Stimulated activated naive B cell treated with anti-CD40 and anti-IgM and Interleukin-4, amounts not matched to agents 10 μg/mL and 1 μg/mL and 100 μg/mL, for 72 hours (primary cell): ENCODE measurements around the gene RHO.
A peak's percentile ranks its signal among the peaks of the same experiment; 100 is the strongest.
"Not testable (repeated sequence)": the region's sequence is repeated elsewhere in the genome, so short reads cannot be mapped to it uniquely, and the experiment has no call there.

Experiments used
- ATAC-seq, 2 donors: fragments of 150-1000 bp; cut with Tn5 transposase; replicated peaks; 2 replicates each; pipeline ENCODE4 v1.10.0; 2021; ENCODE audit warnings: moderate library complexity in 1 of 2
- DNase-seq: peaks from one replicate; pipeline ENCODE4 v3.0.0; 2021
- H3K27ac Mint-ChIP-seq: one replicate; pipeline ENCODE4 v1.8.0; 2022; ENCODE audit warnings: mild to moderate bottlenecking, mixed read lengths
- H3K27me3 Mint-ChIP-seq, 2 donors: one replicate each; pipeline ENCODE4 v1.8.0; 2022; ENCODE audit warnings: mixed read lengths in 2 of 2
- H3K36me3 Mint-ChIP-seq, 2 donors: one replicate each; pipeline ENCODE4 v1.8.0; 2022; ENCODE audit warnings: mixed read lengths in 2 of 2, mild to moderate bottlenecking in 1 of 2
- H3K4me1 Mint-ChIP-seq, 2 donors: one replicate each; pipeline ENCODE4 v1.8.0; 2022; ENCODE audit warnings: mixed read lengths in 2 of 2, mild to moderate bottlenecking in 1 of 2
- H3K4me3 Mint-ChIP-seq, 2 donors: one replicate each; pipeline ENCODE4 v1.8.0; 2022; ENCODE audit warnings: mild to moderate bottlenecking in 2 of 2, mixed read lengths in 2 of 2, moderate library complexity in 1 of 2
- H3K9me3 Mint-ChIP-seq, 2 donors: one replicate each; pipeline ENCODE4 v1.8.0; 2022; ENCODE audit warnings: mixed read lengths in 2 of 2, mild to moderate bottlenecking in 1 of 2

RHO gene

DNA sequence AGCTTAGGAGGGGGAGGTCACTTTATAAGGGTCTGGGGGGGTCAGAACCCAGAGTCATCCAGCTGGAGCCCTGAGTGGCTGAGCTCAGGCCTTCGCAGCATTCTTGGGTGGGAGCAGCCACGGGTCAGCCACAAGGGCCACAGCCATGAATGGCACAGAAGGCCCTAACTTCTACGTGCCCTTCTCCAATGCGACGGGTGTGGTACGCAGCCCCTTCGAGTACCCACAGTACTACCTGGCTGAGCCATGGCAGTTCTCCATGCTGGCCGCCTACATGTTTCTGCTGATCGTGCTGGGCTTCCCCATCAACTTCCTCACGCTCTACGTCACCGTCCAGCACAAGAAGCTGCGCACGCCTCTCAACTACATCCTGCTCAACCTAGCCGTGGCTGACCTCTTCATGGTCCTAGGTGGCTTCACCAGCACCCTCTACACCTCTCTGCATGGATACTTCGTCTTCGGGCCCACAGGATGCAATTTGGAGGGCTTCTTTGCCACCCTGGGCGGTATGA lies at the start of gene RHO:
Gene RHO (plus strand): TSS at position 51 of the 512 bp plus-strand sequence. CDS start 95 bp downstream, at position 146.
- ATAC-seq: no peak
- DNase-seq: no peak
- no peaks in the 10 kb centered on the region for H3K36me3 Mint-ChIP-seq
- H3K27ac Mint-ChIP-seq: peak within 1 kb of the TSS; percentile 82
- no peaks in the 10 kb centered on the region for H3K9me3 Mint-ChIP-seq
- no peak within 1 kb of the TSS for H3K4me3 Mint-ChIP-seq
- peaks cover 6 to 12% of the 10 kb centered on the region in 2 donors for H3K27me3 Mint-ChIP-seq
- H3K4me1 Mint-ChIP-seq: peaks cover 16 to 33% of the 10 kb centered on the region in 2 donors

DNA sequence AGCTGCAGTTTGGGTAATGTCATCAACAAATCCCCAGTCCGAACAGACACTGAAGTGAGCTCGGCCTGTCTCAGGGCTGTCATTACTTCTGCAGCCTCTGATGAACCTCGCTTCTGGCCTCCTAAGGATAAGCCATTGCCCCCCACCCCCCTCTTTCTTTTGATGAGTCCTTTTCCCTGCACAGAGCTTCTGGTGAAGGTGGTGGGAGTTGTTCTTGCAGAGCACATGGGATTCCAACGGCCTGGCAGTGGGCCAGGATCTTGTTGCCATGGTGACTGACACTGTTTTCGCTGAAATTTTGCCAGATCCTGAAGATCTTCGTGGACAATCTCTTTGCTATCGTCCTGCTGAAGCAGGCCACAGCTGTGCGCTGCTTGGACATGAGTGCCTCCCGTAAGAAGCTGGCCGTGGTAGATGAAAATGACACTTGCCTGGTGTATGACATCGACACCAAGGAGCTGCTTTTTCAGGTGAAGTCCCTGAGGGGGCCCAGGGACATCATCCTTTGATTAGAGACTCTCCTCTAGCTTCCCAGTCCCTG lies 47.1 kb upstream of the RHO start:
- not testable (repeated sequence) for H3K27ac Mint-ChIP-seq, H3K27me3 Mint-ChIP-seq, H3K9me3 Mint-ChIP-seq, DNase-seq, H3K4me3 Mint-ChIP-seq, H3K4me1 Mint-ChIP-seq, ATAC-seq
- H3K36me3 Mint-ChIP-seq: peaks cover 38 to 45% of the 10 kb centered on the region in 2 donors

GRCh38 chr3:129481766-129482332 lies 46.6 kb upstream of the RHO start:
- Mint-ChIP-seq H3K4me3 (no peak overlapping the region), H3K36me3 (peaks cover 37 to 41% of the 10 kb centered on the region in 2 donors), H3K4me1 (no peaks in the 10 kb centered on the region), H3K27me3 (no peaks in the 10 kb centered on the region), H3K27ac (no peak overlapping the region), H3K9me3 (no peaks in the 10 kb centered on the region)
- DNase-seq (no peak), ATAC-seq (no peak)

DNA sequence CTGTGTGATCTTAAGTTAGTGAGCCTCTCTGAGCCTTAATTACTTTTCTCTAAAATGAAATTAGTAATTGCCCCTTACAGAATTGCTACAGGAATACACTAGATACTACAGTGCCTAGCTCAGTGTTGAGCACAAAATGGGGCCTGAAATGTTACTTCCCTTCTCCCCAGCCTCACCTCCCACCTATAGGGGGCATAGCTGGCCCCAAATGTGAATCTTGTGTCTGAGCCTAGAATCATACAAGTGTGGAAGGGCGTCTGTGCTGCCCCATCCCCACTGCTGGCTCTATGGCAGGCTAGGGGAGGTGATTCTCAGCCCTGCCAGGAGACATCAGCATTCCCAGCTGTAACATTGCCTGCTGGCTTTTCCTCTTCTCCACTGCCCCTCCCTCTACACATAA lies 45.7 kb upstream of the RHO start:
- Mint-ChIP-seq H3K4me1 (no peaks in the 10 kb centered on the region), H3K36me3 (peaks cover 33 to 37% of the 10 kb centered on the region in 2 donors), H3K27ac (no peak overlapping the region), H3K9me3 (no peaks in the 10 kb centered on the region), H3K27me3 (no peaks in the 10 kb centered on the region), H3K4me3 (no peak overlapping the region)
- DNase-seq (no peak), ATAC-seq (no peak)

DNA sequence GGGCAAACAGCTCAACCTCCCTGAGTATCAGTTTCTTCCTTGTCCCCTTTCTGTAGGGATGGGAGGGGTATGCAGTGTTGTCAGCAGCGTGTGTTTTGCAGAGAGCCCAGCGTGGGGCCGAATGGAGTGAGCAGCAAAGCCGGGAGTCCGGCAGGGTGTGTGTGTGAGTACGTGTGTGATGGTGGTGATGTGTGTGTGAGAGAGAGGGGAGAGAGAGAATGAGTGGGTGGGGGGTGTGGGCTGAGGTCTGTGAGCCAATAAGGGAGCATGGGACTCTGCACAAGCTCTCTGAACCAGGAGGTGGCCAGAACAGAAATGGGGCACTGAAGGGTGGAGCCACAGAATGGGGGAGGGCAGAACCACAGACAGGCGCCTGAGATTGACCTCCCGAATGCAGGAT lies 44.6 kb upstream of the RHO start:
- Mint-ChIP-seq H3K27me3 (no peaks in the 10 kb centered on the region), H3K4me1 (no peaks in the 10 kb centered on the region), H3K4me3 (no peak overlapping the region), H3K9me3 (no peaks in the 10 kb centered on the region), H3K27ac (no peak overlapping the region), H3K36me3 (peaks cover 33 to 37% of the 10 kb centered on the region in 2 donors)
- ATAC-seq (no peak), DNase-seq (no peak)

DNA sequence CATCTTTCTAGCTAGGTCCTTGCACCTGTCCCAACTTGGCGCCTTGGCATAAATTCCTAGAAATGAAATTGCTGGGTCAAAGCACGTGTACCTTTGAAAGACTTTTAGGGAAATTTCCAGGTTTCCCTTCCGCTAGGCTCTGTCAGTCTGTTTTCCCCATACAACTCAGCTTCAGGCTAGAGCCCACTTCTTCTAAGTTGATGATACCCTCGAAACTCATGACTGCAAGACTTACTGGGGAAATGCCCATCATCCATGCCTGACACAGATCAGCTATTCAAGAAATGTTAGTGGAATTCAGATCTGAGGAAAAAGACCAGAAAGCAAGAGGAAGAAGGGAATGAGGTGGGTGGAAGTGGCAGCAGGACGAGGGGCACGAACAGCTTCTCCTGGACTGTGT lies 43.3 kb upstream of the RHO start:
- not testable (repeated sequence) for H3K27me3 Mint-ChIP-seq, H3K9me3 Mint-ChIP-seq, H3K4me3 Mint-ChIP-seq, DNase-seq, H3K4me1 Mint-ChIP-seq, H3K27ac Mint-ChIP-seq, ATAC-seq
- H3K36me3 Mint-ChIP-seq: peaks cover 28 to 34% of the 10 kb centered on the region in 2 donors

DNA sequence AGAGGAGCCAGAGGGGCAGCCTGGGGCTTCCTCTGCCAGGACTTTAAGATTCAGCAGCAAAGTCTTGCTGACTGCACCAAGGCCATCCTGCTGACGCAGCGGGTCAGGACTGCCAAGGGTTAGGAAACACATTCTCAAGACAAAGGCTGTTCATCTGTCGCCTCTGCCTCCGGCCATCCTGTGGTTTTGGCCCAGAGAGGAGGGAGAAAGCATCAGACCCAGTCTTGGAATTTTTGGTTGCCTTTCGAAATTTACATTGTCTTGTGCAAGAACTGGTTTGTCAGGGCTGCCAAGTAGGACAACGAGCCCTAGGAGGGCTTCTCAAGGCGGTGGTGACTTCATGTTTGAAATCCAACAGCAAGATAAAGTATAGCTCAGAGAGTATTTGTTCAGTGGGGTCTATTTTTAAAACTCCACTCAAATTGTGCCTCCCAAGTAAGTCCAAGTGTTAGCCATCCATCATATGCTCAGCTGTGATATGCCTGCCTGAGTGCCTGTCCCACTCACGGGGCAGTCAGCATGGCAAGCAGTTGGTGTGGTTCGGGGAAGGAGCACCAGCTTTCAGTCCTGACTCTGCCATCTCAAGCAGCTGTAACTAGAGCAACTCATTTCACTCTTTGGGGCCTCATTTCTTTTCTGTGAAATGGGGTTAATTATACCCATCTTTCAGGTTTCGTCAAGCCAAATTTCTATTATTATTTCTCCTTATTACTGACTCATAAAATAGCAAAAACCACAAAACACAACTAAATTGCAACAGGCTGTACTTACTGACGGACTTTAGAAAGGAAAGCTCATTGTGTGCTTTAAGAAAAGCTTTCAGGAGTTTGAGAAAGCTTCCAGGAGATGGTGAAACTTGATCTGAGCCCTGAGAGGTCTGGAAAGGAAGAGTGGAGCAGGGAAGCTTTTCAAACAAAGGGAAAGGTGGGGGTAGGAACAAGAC lies 42.4 kb upstream of the RHO start:
- H3K36me3 Mint-ChIP-seq: peaks cover 23 to 32% of the 10 kb centered on the region in 2 donors
- H3K4me1 Mint-ChIP-seq: peaks cover 2 to 5% of the 10 kb centered on the region in 2 donors
- no peaks in the 10 kb centered on the region for H3K9me3 Mint-ChIP-seq
- no peak for DNase-seq
- no peaks in the 10 kb centered on the region for H3K27me3 Mint-ChIP-seq
- H3K27ac Mint-ChIP-seq: peak overlapping the region; percentile 5
- ATAC-seq: no peak
- H3K4me3 Mint-ChIP-seq: no peak overlapping the region

GRCh38 chr3:129486664-129487035 lies 41.8 kb upstream of the RHO start:
- Mint-ChIP-seq H3K9me3 (no peaks in the 10 kb centered on the region), H3K36me3 (peaks cover 17 to 32% of the 10 kb centered on the region in 2 donors), H3K27ac (no peak overlapping the region), H3K4me3 (no peak overlapping the region), H3K4me1 (peaks cover 2 to 5% of the 10 kb centered on the region in 2 donors), H3K27me3 (no peaks in the 10 kb centered on the region)
- DNase-seq: no peak
- no peak for ATAC-seq

DNA sequence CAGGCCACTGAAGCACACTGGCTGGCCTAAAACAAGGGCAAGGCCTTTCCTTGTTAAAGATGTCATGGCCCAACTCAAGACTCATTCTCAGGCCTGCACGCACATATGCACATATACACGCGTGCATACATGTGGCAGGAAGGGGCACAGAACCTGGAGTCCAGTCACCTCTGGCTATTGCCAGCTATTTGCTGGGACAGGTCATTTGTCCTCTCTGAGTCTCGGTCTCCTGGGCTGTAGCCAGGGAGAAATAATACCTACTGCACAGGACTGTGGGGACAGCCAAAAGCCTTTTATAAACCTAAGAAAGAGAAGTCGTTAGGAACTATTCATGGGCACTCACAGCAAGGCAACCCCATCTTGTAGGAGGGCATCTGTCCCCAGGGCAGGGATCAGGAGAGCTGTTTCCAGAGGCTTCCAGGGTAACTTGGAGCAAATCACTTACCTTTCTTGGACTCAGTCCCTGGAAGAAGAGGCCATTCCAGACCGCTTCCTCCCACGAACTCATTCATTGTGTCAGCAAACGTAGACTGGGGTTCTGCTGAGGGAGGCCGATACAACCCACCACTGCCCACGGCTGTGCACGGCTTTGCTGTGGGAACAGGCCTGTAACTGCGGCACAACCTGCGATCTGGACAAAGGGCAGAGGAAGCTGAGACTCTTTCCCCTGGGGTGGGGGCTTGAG lies 41.1 kb upstream of the RHO start:
- peaks cover 2 to 5% of the 10 kb centered on the region in 2 donors for H3K4me1 Mint-ChIP-seq

DNA sequence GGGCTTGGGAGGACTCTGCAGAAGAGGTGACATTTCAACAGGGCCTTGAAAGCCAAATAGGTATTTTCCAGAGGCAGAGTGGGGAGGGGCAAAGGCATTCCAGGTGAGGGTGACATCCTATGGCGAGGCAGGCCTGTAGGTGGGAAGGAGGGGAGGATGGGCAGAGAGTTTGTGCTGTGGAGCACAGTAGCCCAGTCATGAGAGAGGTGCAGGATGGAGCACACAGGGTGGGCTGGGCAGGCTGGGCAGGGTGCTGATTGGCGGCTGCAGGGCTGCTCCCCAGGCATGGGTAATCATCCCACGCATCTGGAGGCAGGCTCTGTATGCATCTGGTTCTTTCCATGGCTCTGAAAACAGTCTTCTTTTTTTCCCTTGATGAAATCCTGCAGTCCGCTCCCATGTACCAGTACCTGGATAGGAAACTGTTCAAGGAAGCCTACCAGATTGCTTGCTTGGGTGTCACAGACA lies 40.5 kb upstream of the RHO start:
- not testable (repeated sequence) for H3K27ac Mint-ChIP-seq, DNase-seq, H3K9me3 Mint-ChIP-seq, ATAC-seq, H3K27me3 Mint-ChIP-seq, H3K4me3 Mint-ChIP-seq, H3K4me1 Mint-ChIP-seq
- H3K36me3 Mint-ChIP-seq: peaks cover 16 to 30% of the 10 kb centered on the region in 2 donors

More for the DNA sequence above, 41.1 kb upstream of the RHO start:
- ATAC-seq (no peak), DNase-seq (no peak)
- no peaks in the 10 kb centered on the region for H3K9me3 Mint-ChIP-seq
- H3K36me3 Mint-ChIP-seq: peaks cover 14 to 31% of the 10 kb centered on the region in 2 donors
- H3K27me3 Mint-ChIP-seq: no peaks in the 10 kb centered on the region
- peak overlapping the region; percentile 28 for H3K27ac Mint-ChIP-seq
- no peak overlapping the region for H3K4me3 Mint-ChIP-seq

DNA sequence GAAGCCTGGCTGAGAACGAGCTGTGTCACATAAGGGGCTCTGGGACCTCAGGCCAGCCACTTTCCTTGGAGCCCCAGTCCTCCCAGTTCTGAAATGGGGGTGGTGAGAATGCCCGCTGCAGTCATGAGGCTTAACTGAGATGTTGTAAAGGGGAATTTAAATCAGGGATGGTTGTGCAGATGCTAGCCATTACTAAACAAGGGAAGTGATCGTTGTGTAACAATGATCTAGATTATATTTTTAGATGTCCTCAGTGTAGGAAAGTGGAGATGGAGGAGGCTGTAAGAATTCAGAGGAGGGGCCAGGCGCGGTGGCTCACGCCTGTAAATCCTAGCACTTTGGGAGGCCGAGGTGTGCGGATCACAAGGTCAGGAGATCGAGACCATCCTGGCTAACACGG lies 39.2 kb upstream of the RHO start:
- H3K36me3 Mint-ChIP-seq: peaks cover 17 to 22% of the 10 kb centered on the region in 2 donors
- ATAC-seq, H3K4me3 Mint-ChIP-seq, H3K9me3 Mint-ChIP-seq, H3K4me1 Mint-ChIP-seq, H3K27me3 Mint-ChIP-seq, H3K27ac Mint-ChIP-seq, DNase-seq: not testable (repeated sequence)

DNA sequence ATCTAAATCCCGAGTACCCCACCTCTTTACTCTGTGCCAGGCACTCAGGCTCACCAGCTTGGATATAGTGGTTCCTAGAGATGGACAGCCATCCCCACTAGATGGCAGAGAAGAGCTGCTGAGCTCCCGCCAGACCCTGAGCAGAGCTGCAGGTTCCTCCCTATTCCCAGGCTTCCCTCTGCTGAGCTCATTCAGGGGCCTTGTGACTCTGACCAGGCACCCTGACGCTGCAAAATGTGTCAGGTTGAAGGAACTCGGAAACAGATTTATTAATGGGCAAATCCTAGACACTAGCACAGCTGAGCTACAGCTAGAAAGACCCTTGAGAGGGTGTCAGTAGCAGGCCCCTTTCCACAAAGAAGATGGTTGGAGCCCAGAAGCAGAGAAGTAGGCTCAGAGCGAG lies 38.2 kb upstream of the RHO start:
- H3K27me3 Mint-ChIP-seq: no peaks in the 10 kb centered on the region
- peaks cover 2 to 5% of the 10 kb centered on the region in 2 donors for H3K4me1 Mint-ChIP-seq
- H3K27ac Mint-ChIP-seq: peak overlapping the region; percentile 76
- peaks cover 17 to 19% of the 10 kb centered on the region in 2 donors for H3K36me3 Mint-ChIP-seq
- no peaks in the 10 kb centered on the region for H3K9me3 Mint-ChIP-seq
- H3K4me3 Mint-ChIP-seq: no peak overlapping the region
- ATAC-seq: peak; percentile 97 to 100
- DNase-seq: peak; percentile 37

- not testable (repeated sequence) for H3K27me3 Mint-ChIP-seq, H3K27ac Mint-ChIP-seq, H3K4me1 Mint-ChIP-seq
These were observed 37.4 kb upstream of the RHO start for GRCh38 chr3:129491077-129491476.

GRCh38 chr3:129491794-129492193 lies 36.6 kb upstream of the RHO start:
- Mint-ChIP-seq H3K36me3 (peaks cover 14 to 16% of the 10 kb centered on the region in 2 donors), H3K27ac (no peak overlapping the region), H3K4me3 (no peak overlapping the region), H3K4me1 (peaks cover 2 to 5% of the 10 kb centered on the region in 2 donors), H3K9me3 (no peaks in the 10 kb centered on the region), H3K27me3 (no peaks in the 10 kb centered on the region)
- ATAC-seq: no peak
- DNase-seq: no peak

More at GRCh38 chr3:129491077-129491476, 37.4 kb upstream of the RHO start:
- ATAC-seq, H3K9me3 Mint-ChIP-seq, H3K4me3 Mint-ChIP-seq, DNase-seq: not testable (repeated sequence)
- H3K36me3 Mint-ChIP-seq: peaks cover 16 to 17% of the 10 kb centered on the region in 2 donors
